Prostate gland (tissue), 2 donors: ENCODE data around the gene ABHD18. TPM values are rescaled to one million over a fixed set of nuclear protein-coding genes. Genes with fewer than 3 reads are reported as not detected.
"Not testable (repeated sequence)": the region's sequence is repeated elsewhere in the genome, so short reads cannot be mapped to it uniquely, and the experiment has no call there.

Source experiments
- DNase-seq: peaks from one replicate; pipeline ENCODE4 v3.0.0-alpha.2; 2019; ENCODE audit warnings: low spot score
- H3K27ac ChIP-seq, 2 donors: fragments of 200-600 bp; sonication (generic); 2 replicates each; pipeline ENCODE4 v1.5.1; 2017 to 2019
- H3K27me3 ChIP-seq: fragments of 200-600 bp; sonication (generic); replicated peaks from 2 replicates; pipeline ENCODE4 v1.5.1; 2019; ENCODE audit not compliant: insufficient read depth
- H3K36me3 ChIP-seq, 2 donors: fragments of 200-600 bp; sonication (generic); 1 replicate in 1 of 2; 2 replicates in 1 of 2; pipeline versions ENCODE4 v1.5.1 to v1.8.1; 2017 to 2019
- H3K4me1 ChIP-seq: fragments of 200-600 bp; sonication (generic); replicated peaks from 2 replicates; pipeline ENCODE4 v1.5.1; 2019
- H3K4me3 ChIP-seq, 2 donors: fragments of 200-600 bp; sonication (generic); 2 replicates each; pipeline ENCODE4 v1.5.1; 2017 to 2019
- H3K9me3 ChIP-seq: fragments of 200-600 bp; sonication (generic); 2 replicates; pipeline ENCODE4 v1.5.1; 2017
- CTCF ChIP-seq, 4 experiments: fragments of 200-600 bp in 2 of 4; fragments of 450-650 bp in 2 of 4; sonication (generic) in 2 of 4; IDR thresholded peaks; 1 replicate in 3 of 4; 2 replicates in 1 of 4; pipeline ENCODE4 v1.5.1; 2016 to 2019; ENCODE audit warnings: antibody characterized with exemption in 4 of 4, mild to moderate bottlenecking in 2 of 4, moderate library complexity in 2 of 4
- POLR2A ChIP-seq: fragments of 450-650 bp; IDR thresholded peaks from one replicate; pipeline ENCODE4 v1.6.1; 2016; ENCODE audit warnings: antibody characterized with exemption, mild to moderate bottlenecking
- POLR2AphosphoS5 ChIP-seq: sonication (generic); formaldehyde crosslinking; IDR thresholded peaks from one replicate; pipeline ENCODE4 v1.6.1; 2017; ENCODE audit warnings: antibody characterized with exemption
- WGBS: methylation state at CpG from one replicate; pipeline ENCODE4 v1.1.5; 2018; 5-methylcytosine and 5-hydroxymethylcytosine counted together
- intact Hi-C: fragments of 100-400 bp; cut with DNase I; formaldehyde crosslinking; loops from one replicate; pipeline ENCODE4 v1.14.2; 2022
- total RNA-seq, 2 donors: library from RNA; depleted of rRNA; stranded (reverse); fragments of >200 nt; gene quantifications; one replicate each; pipeline ENCODE4 v1.1.0, GENCODE V29; 2016

The ABHD18 gene
- total RNA-seq, 2 donors from 2014 or later: 5.7 to 10.6 TPM

- intact Hi-C loops: no loop called here
- no peak overlapping the region for H3K4me3 ChIP-seq
- H3K36me3 ChIP-seq: peaks cover 0 to 2% of the 10 kb centered on the region in 2 donors
- no peaks in the 10 kb centered on the region for H3K9me3 ChIP-seq
- DNase-seq: no peak
- TF ChIP-seq CTCF (IDR thresholded peaks at IDR 0.05) (no peak), POLR2A (no peak), POLR2AphosphoS5 (no peak)
- no peaks in the 10 kb centered on the region for H3K27me3 ChIP-seq
- no peak overlapping the region for H3K27ac ChIP-seq
- no peaks in the 10 kb centered on the region for H3K4me1 ChIP-seq
These were observed 60.1 kb downstream of the ABHD18 start for GRCh38 chr4:128025319-128025718.

- H3K9me3 ChIP-seq: no peaks in the 10 kb centered on the region
- 98% methylated on average over 4 of the region's 4 CpGs for WGBS
- DNase-seq: no peak
These were observed 64.7 kb downstream of the ABHD18 start for GRCh38 chr4:128029907-128030306.

GRCh38 chr4:128031756-128032384 lies 66.7 kb downstream of the ABHD18 start:
- Histone ChIP-seq H3K4me1 (no peaks in the 10 kb centered on the region), H3K27ac (no peak overlapping the region), H3K4me3 (no peak overlapping the region), H3K9me3 (no peaks in the 10 kb centered on the region), H3K36me3 (no peaks in the 10 kb centered on the region), H3K27me3 (no peaks in the 10 kb centered on the region)
- intact Hi-C loops: no loop called here
- DNase-seq: no peak
- 59% methylated on average over 3 of the region's 3 CpGs for WGBS
- no peak for TF ChIP-seq POLR2AphosphoS5

More at GRCh38 chr4:128029907-128030306, 64.7 kb downstream of the ABHD18 start:
- Histone ChIP-seq H3K4me1 (no peaks in the 10 kb centered on the region), H3K4me3 (no peak overlapping the region), H3K36me3 (peaks cover 0 to 2% of the 10 kb centered on the region in 2 donors), H3K27ac (no peak overlapping the region), H3K27me3 (no peaks in the 10 kb centered on the region)
- no peak for TF ChIP-seq CTCF (IDR thresholded peaks at IDR 0.05)
- no peak for TF ChIP-seq POLR2A
- intact Hi-C loops: no loop called here

- Histone ChIP-seq H3K4me3 (no peak overlapping the region), H3K27ac (no peak overlapping the region), H3K4me1 (no peaks in the 10 kb centered on the region), H3K9me3 (no peaks in the 10 kb centered on the region), H3K27me3 (no peaks in the 10 kb centered on the region), H3K36me3 (no peaks in the 10 kb centered on the region)
- DNase-seq: no peak
- WGBS: 77% methylated on average over 1 of the region's 1 CpG
- intact Hi-C loops: no loop called here
- no peak for TF ChIP-seq CTCF (IDR thresholded peaks at IDR 0.05)
- no peak for TF ChIP-seq POLR2A
- no peak for TF ChIP-seq POLR2AphosphoS5
These were observed 74.4 kb downstream of the ABHD18 start for GRCh38 chr4:128039568-128039967.

- intact Hi-C loops, H3K4me3 ChIP-seq, H3K9me3 ChIP-seq, H3K4me1 ChIP-seq, H3K27ac ChIP-seq, H3K36me3 ChIP-seq, H3K27me3 ChIP-seq, DNase-seq: not testable (repeated sequence)
- 84% methylated on average over 9 of the region's 9 CpGs for whole genome bisulfite sequencing
These were observed 81.8 kb downstream of the ABHD18 start for GRCh38 chr4:128047019-128047418.

- H3K4me3 ChIP-seq, H3K36me3 ChIP-seq, H3K27ac ChIP-seq, intact Hi-C loops, DNase-seq, H3K27me3 ChIP-seq, H3K9me3 ChIP-seq, H3K4me1 ChIP-seq: not testable (repeated sequence)
- 98% methylated on average over 31 of the region's 34 CpGs for WGBS
These were observed 82.3 kb downstream of the ABHD18 start for GRCh38 chr4:128047514-128047913.

- H3K9me3 ChIP-seq, H3K36me3 ChIP-seq, intact Hi-C loops, H3K27ac ChIP-seq, H3K4me1 ChIP-seq, H3K4me3 ChIP-seq, H3K27me3 ChIP-seq, DNase-seq: not testable (repeated sequence)
- 86% methylated on average over 10 of the region's 10 CpGs for WGBS
These were observed 86.0 kb downstream of the ABHD18 start for GRCh38 chr4:128051229-128051628.

- H3K4me1 ChIP-seq, H3K36me3 ChIP-seq, H3K27me3 ChIP-seq, intact Hi-C loops, DNase-seq, H3K9me3 ChIP-seq, H3K27ac ChIP-seq, H3K4me3 ChIP-seq: not testable (repeated sequence)
- 94% methylated on average over 9 of the region's 9 CpGs for WGBS
These were observed 89.7 kb downstream of the ABHD18 start for GRCh38 chr4:128054907-128055306.

- intact Hi-C loops, H3K4me1 ChIP-seq, H3K27ac ChIP-seq, H3K27me3 ChIP-seq, H3K4me3 ChIP-seq, H3K36me3 ChIP-seq, DNase-seq, H3K9me3 ChIP-seq: not testable (repeated sequence)
- 95% methylated on average over 10 of the region's 10 CpGs for WGBS
These were observed 90.4 kb downstream of the ABHD18 start for GRCh38 chr4:128055441-128056206.
